ENCODE measurements around the gene IGSF11. TPM values are rescaled to one million over a fixed set of nuclear protein-coding genes. Genes with fewer than 3 reads are reported as not detected.

The IGSF11 gene
- total RNA-seq, 1 donor from 2014 or later, result 1.1 TPM

DNA sequence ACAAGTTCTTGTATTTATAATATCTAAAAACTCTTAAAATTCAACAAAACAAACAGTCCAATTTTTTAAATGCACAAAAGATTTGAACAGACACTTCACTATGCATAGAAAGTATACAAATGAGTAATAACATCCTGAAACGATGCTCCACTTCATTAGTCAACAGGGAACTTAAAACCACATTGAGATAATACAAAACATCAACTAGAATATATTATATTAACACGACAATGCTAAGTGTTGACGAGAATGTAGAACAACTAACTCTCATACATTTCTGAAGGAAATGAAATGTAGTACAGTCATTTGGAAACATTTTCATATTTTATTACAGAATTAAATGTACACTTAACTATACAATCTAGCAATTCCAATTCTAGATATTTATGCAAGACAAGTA is 93.4 kb downstream of the IGSF11 start:
- Histone ChIP-seq H3K4me1 (no peaks in the 10 kb centered on the region), H3K4me3 (no peak overlapping the region), H3K9me3 (no peaks in the 10 kb centered on the region), H3K27me3 (ENCODE audit: low read depth) (no peaks in the 10 kb centered on the region), H3K27ac (no peak overlapping the region), H3K36me3 (no peaks in the 10 kb centered on the region)
- DNase-seq (no peak), ATAC-seq (no peak)
- TF ChIP-seq, protein P1, sequence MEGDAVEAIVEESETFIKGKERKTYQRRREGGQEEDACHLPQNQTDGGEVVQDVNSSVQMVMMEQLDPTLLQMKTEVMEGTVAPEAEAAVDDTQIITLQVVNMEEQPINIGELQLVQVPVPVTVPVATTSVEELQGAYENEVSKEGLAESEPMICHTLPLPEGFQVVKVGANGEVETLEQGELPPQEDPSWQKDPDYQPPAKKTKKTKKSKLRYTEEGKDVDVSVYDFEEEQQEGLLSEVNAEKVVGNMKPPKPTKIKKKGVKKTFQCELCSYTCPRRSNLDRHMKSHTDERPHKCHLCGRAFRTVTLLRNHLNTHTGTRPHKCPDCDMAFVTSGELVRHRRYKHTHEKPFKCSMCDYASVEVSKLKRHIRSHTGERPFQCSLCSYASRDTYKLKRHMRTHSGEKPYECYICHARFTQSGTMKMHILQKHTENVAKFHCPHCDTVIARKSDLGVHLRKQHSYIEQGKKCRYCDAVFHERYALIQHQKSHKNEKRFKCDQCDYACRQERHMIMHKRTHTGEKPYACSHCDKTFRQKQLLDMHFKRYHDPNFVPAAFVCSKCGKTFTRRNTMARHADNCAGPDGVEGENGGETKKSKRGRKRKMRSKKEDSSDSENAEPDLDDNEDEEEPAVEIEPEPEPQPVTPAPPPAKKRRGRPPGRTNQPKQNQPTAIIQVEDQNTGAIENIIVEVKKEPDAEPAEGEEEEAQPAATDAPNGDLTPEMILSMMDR (IDR thresholded peaks at IDR 0.05), result no peak
- intact Hi-C loops (cut with DNase I), result no loop called here

DNA sequence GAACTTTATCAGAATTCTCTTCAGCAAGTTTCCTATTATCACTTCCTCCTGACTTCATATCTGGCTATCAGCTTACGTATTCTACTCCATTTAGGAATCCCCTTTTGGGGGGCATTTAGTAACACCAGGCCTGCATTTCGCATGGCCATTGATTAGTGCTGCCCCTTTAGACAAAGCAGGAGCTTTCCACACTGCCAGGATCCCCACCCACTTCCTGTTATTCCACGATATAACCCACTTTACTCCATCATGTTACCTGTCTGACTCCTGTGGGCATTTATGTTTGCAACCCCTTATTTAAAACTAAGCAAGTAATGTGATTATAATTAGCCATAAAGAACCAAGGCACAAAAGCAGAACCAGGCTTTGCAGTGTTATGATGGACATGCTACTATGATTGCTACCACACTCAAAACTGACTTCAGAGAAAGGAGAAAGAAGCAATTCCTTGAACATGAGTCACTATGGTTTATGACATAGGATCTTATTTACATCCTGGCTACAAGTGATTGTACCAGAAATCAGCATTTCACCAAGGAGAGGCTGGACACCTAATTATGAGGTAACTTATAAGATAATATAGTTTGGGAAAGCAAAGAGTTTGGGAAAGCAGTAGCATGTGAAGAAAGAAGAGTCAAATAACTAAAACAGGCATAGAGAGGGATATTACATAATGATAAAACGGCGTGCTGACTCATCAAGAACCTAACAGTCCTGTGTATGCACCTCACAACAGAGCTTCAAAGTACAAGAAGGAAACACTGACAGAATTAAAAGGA is 96.3 kb downstream of the IGSF11 start:
- H3K9me3 ChIP-seq, result no peaks in the 10 kb centered on the region
- H3K27ac ChIP-seq, result no peak overlapping the region
- TF ChIP-seq, protein P1 (IDR thresholded peaks at IDR 0.05), result no peak
- H3K27me3 ChIP-seq (ENCODE audit: low read depth), result no peaks in the 10 kb centered on the region
- intact Hi-C loops (cut with DNase I), result no loop called here
- H3K4me3 ChIP-seq, result no peak overlapping the region
- no peaks in the 10 kb centered on the region for H3K4me1 ChIP-seq
- ATAC-seq, result no peak
- DNase-seq, result no peak
- no peaks in the 10 kb centered on the region for H3K36me3 ChIP-seq

DNA sequence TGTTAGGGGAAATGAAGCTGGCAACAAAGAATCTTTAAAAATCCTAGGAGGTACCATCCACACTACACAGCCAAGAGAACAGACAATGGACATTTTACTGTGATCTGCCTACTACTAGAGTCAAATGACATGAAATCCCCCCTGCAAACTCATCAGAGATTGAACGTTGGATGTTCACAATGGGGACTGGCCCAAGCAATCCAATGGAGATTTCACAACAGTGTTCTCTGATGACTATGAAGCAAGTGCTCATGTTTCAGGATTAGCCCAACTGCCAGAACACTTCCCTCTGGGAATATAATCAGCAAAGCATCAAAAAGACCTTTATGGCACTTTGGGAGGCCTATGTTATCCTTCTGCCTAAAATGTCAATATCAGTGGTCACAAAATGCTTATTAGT is 97.8 kb downstream of the IGSF11 start:
- no peak for ATAC-seq
- Histone ChIP-seq H3K27me3 (ENCODE audit: low read depth) (no peaks in the 10 kb centered on the region), H3K36me3 (no peaks in the 10 kb centered on the region), H3K4me1 (no peaks in the 10 kb centered on the region), H3K27ac (no peak overlapping the region), H3K9me3 (no peaks in the 10 kb centered on the region), H3K4me3 (no peak overlapping the region)
- intact Hi-C loops (cut with DNase I), result no loop called here
- no peak for DNase-seq
- TF ChIP-seq, protein P1 (IDR thresholded peaks at IDR 0.05), result no peak

DNA sequence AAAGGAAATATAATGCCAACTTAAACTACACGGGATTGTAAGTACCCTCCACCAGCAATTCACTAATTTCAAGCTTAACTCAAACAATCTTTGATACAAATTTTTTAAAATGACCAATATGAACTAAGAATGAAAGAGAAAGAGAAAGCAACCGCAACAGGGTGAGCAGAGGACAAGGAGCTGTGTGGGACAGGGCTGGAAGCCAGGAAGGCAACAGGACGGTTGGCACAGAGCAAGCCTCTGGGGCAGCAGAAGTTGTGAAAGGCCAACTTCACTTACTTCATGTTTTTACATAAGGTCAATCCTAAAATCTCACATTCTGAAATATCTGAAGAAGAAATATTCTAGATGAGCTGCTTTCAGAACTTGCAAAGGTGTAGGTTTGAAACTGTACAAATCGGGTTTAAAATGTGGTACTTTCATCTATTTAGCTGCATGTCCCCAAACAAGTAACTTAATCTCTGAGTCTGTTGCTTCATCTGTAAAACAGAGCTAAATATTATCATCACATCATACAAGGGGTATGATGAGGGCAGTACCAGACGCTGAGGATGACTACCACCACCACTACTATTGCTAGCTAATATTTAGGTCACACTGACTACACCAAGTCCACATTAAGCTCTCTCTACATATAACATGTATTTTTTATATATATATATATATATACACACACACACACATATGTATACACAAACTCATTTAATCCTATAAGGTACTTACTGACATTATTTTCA is 101.7 kb downstream of the IGSF11 start:
- Histone ChIP-seq H3K4me1 (no peaks in the 10 kb centered on the region), H3K27me3 (ENCODE audit: low read depth) (no peaks in the 10 kb centered on the region), H3K9me3 (no peaks in the 10 kb centered on the region), H3K4me3 (peak overlapping the region; percentile 4), H3K27ac (no peak overlapping the region), H3K36me3 (no peaks in the 10 kb centered on the region)
- intact Hi-C loops (cut with DNase I), result no loop called here
- TF ChIP-seq, protein P1 (IDR thresholded peaks at IDR 0.05), result no peak
- ATAC-seq (peak; percentile 63 to 67), DNase-seq (peak; percentile 51)

DNA sequence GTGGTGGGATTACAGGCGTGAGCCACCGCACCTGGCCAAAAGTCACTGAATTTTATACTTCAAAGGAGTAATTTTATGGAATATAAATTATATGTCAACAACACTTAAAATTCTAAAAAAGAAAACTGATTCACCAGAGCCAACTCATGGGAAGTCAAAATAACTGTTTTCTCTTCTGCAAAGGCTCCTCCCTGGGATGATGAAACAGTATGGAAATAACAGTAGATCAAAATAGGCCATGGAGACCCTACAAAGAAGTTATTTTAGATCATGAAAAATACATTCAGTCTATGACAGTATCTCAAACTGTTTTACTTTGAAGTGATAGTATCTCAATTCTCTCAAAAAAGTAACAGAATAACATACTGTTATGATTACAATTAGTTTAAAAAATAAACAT is 102.7 kb downstream of the IGSF11 start:
- H3K4me1 ChIP-seq, result no peaks in the 10 kb centered on the region
- TF ChIP-seq, protein P1 (IDR thresholded peaks at IDR 0.05), result no peak
- intact Hi-C loops (cut with DNase I), result no loop called here
- no peak overlapping the region for H3K27ac ChIP-seq
- DNase-seq, result no peak
- no peaks in the 10 kb centered on the region for H3K9me3 ChIP-seq
- H3K4me3 ChIP-seq, result no peak overlapping the region
- no peaks in the 10 kb centered on the region for H3K36me3 ChIP-seq
- H3K27me3 ChIP-seq (ENCODE audit: low read depth), result no peaks in the 10 kb centered on the region
- ATAC-seq, result no peak
